NK-92 (cell line): ENCODE results near the gene TMEM128.
"Not testable (repeated sequence)": the region's sequence is repeated elsewhere in the genome, so short reads cannot be mapped to it uniquely, and the experiment has no call there.

Experiments
- DNase-seq: peaks from one replicate; lab custom pipeline; 2025; ENCODE audit not compliant: unreplicated experiment; lab: John Stamatoyannopoulos, UW

The TMEM128 gene

DNA sequence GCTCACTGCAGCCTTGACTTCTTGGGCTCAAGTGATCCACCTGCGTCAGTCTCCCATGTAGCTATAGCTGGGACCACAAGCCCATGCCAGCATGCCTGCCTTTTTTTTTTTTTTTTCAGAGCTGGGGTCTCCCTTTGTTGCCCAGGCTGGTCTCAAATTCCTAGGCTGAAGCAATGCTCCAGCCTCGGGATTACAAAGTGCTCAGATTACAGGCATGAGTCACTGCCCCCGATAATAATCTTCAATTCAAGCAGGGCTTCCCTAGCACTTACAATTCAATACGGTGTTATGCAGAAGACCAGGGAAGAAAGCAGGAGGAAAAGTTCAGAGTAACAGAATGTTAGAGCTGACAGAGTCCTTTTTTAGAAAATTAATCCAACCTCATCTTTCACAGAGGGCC lies 47.4 kb downstream of the TMEM128 start:
- no peak for DNase-seq

DNA sequence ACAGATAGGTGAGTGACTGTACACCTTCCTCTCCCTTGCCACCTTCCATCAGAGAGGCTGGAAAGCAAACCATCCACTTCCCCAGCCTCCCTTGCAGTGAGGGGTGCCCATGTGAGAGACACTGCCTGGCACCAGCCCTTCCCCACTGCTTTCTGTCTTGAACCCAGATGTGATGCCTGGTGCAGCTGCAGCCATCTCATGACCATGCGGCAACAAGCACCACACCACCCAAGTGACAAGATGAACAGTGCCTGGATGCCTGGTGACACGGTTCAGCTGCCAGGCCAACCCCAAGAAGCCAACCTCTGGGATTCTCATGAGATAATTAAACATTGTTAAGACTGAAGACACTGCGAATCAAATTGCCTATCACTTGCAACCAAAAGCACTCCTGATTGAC lies 52.7 kb downstream of the TMEM128 start:
- no peak for DNase-seq

DNA sequence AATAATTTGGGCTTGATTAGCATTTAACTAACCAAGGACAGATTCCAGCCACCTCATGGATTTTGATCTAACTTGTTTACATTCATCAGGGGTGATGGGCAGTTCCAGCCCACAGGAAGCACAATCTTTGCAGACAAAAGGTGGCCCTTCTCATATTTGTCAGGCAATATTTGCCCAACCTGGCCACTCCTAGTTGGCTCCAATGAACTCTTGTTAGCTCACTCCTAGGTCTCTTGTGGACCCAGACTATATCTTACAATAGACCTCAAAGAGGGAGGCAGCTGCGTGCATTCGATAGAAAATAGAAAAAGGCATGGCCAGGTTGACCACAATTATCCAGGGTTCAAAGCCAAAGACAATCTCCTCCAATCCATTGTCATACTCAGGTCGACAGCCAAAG lies 59.5 kb downstream of the TMEM128 start:
- not testable (repeated sequence) for DNase-seq
